Activated naive CD8-positive, alpha-beta T cell treated with anti-CD3 and anti-CD28 coated beads, Interleukin-2, amount 10 ng/mL, durations not matched to agents 7 days and 5 days (primary cell): ENCODE results near the gene ZNF362. TPM values are rescaled to one million over a fixed set of nuclear protein-coding genes. Genes with fewer than 3 reads are reported as not detected.

Source experiments
- ATAC-seq: fragments of 150-1000 bp; cut with Tn5 transposase; one replicate; pipeline ENCODE4 v1.10.0; 2021; ENCODE audit warnings: low read depth, moderate library complexity
- POLR2A ChIA-PET: fragments of 350-600 bp; sonication (Branson Sonifier 250); formaldehyde crosslinking; loops from one replicate; lab custom pipeline; 2021; ENCODE audit warnings: antibody characterized with exemption; lab: Charles Lee
- DNase-seq: peaks from one replicate; pipeline ENCODE4 v3.0.0; 2021
- H3K27ac Mint-ChIP-seq: one replicate; pipeline ENCODE4 v1.8.0; 2022; ENCODE audit warnings: mild to moderate bottlenecking, mixed read lengths
- H3K27me3 Mint-ChIP-seq: one replicate; pipeline ENCODE4 v1.8.0; 2022; ENCODE audit warnings: mild to moderate bottlenecking, moderate library complexity, mixed read lengths
- H3K36me3 Mint-ChIP-seq: one replicate; pipeline ENCODE4 v1.8.0; 2021; ENCODE audit warnings: mild to moderate bottlenecking, mixed read lengths
- H3K4me1 Mint-ChIP-seq: one replicate; pipeline ENCODE4 v1.8.0; 2021; ENCODE audit warnings: mixed read lengths
- H3K4me3 Mint-ChIP-seq: one replicate; pipeline ENCODE4 v1.8.0; 2022; ENCODE audit warnings: mild to moderate bottlenecking, moderate library complexity, mixed read lengths
- H3K9me3 Mint-ChIP-seq: one replicate; pipeline ENCODE4 v1.8.0; 2021; ENCODE audit warnings: mixed read lengths
- total RNA-seq, 2 experiments: library from RNA; stranded (reverse); gene quantifications; one replicate each; pipeline ENCODE4 v1.2.3, GENCODE V29; 2021

Gene ZNF362
- total RNA-seq, 2 experiments from 2014 or later = 18.8 to 23.1 TPM

- ATAC-seq (no peak), DNase-seq (no peak)
- peaks cover 22% of the 10 kb centered on the region for H3K36me3 Mint-ChIP-seq
- no peak overlapping the region for H3K4me3 Mint-ChIP-seq
- peak overlapping the region; percentile 51 for H3K27ac Mint-ChIP-seq
- H3K9me3 Mint-ChIP-seq = no peaks in the 10 kb centered on the region
- H3K4me1 Mint-ChIP-seq = peaks cover 9% of the 10 kb centered on the region
- H3K27me3 Mint-ChIP-seq = no peaks in the 10 kb centered on the region
- POLR2A ChIA-PET = no interaction called here
These were observed 70.5 kb downstream of the ZNF362 start for GRCh38 chr1:33326785-33327184.

DNA sequence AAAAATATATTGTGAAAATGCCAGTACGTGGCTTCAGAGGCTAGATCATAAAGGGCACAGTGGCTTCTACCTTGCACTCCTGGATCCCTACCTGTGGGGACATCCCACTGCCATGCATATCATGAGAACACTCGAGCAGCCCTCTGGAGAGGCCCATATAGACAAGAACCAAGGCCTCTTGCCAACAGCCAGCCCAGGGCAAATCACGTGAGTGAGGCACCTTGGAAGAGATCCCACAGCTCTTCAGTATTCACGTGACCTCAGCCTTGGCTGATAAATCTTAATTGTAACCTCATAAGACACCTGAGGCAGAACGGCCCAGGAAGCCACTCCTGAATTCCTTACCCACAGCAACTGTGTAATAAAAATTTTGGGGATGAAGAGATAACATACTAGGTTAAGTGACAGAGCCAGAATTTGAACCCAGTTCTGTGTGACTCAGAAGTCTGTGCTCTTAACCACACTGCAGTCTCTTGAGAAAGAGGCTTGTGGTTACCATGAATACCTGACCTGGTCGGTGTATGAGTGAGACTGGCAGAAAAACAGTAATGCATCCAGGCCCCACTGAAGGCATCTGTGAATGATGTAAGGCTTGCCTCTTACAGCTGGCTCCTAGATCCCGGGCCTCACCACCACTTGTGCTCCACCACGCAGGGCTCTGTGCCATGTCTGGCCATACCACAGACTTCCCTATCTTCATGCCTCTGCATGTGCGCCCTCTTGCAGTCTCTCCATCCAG, 71.5 kb downstream of the ZNF362 start:
- Mint-ChIP-seq H3K9me3 (no peaks in the 10 kb centered on the region), H3K27ac (no peak overlapping the region), H3K4me3 (no peak overlapping the region), H3K36me3 (peaks cover 22% of the 10 kb centered on the region), H3K4me1 (peaks cover 9% of the 10 kb centered on the region), H3K27me3 (no peaks in the 10 kb centered on the region)
- POLR2A ChIA-PET = no interaction called here
- DNase-seq (no peak), ATAC-seq (no peak)

DNA sequence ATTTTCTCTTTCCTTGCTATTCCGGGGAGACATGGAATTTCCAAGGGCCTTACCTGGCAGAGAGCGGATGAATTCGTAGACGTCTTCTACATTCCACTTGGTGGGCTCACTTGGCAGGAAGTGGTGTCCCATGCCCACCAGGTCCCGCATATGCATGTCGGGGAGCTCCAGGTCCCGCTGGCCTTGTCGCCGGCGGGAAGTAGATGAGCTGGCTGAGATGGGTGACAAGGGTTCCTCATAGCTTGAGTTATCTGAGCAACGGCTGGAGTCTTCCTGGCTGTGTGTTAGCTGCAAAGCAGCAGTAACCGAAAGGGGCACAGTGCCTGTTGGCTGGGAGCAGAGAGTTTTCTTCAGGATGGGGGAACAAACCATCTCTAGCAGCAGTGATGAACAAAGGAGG, 72.5 kb downstream of the ZNF362 start:
- DNase-seq (no peak), ATAC-seq (no peak)
- H3K36me3 Mint-ChIP-seq = peaks cover 21% of the 10 kb centered on the region
- H3K9me3 Mint-ChIP-seq = no peaks in the 10 kb centered on the region
- H3K27me3 Mint-ChIP-seq = no peaks in the 10 kb centered on the region
- peaks cover 9% of the 10 kb centered on the region for H3K4me1 Mint-ChIP-seq
- POLR2A ChIA-PET = no interaction called here
- H3K4me3 Mint-ChIP-seq = no peak overlapping the region
- H3K27ac Mint-ChIP-seq = no peak overlapping the region

GRCh38 chr1:33329600-33330305, 73.5 kb downstream of the ZNF362 start:
- H3K27ac Mint-ChIP-seq = no peak overlapping the region
- no peak overlapping the region for H3K4me3 Mint-ChIP-seq
- POLR2A ChIA-PET = no interaction called here
- no peaks in the 10 kb centered on the region for H3K9me3 Mint-ChIP-seq
- no peak for DNase-seq
- H3K36me3 Mint-ChIP-seq = peaks cover 23% of the 10 kb centered on the region
- ATAC-seq = no peak
- no peaks in the 10 kb centered on the region for H3K27me3 Mint-ChIP-seq
- H3K4me1 Mint-ChIP-seq = peaks cover 11% of the 10 kb centered on the region

DNA sequence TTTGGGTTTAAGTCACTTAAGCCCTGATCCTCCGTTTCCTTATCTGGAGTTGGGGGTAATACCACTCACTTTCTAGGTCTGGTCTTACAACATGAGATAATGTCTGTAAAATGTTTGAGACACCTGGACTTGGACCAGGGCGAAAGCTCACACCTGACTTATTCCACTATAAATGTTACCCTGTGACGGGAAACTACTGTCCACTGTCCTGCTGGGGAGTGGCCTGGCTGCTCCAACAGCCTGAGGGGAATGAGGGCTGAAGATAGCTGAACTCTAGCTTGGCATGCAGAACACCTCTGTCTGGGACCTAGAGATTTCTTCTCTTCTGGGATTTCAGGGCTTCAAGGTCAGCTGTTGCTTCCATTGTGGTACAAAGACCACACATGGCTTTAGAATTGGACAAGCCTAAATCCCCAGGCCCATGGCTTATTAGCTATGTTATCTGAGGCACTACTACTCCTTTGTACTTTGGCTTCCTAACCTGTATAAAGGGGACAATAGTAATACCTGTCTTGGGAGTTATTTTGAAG, 74.1 kb downstream of the ZNF362 start:
- POLR2A ChIA-PET = no interaction called here
- peaks cover 20% of the 10 kb centered on the region for H3K36me3 Mint-ChIP-seq

GRCh38 chr1:33330906-33331305, 74.6 kb downstream of the ZNF362 start:
- no peak overlapping the region for H3K4me3 Mint-ChIP-seq
- H3K4me1 Mint-ChIP-seq = peaks cover 19% of the 10 kb centered on the region
- no peaks in the 10 kb centered on the region for H3K27me3 Mint-ChIP-seq
- H3K27ac Mint-ChIP-seq = no peak overlapping the region
- DNase-seq (no peak), ATAC-seq (no peak)
- no peaks in the 10 kb centered on the region for H3K9me3 Mint-ChIP-seq
- peaks cover 18% of the 10 kb centered on the region for H3K36me3 Mint-ChIP-seq
- POLR2A ChIA-PET = no interaction called here

More for the DNA sequence above, 74.1 kb downstream of the ZNF362 start:
- Mint-ChIP-seq H3K27ac (no peak overlapping the region), H3K9me3 (no peaks in the 10 kb centered on the region), H3K27me3 (no peaks in the 10 kb centered on the region), H3K4me3 (no peak overlapping the region), H3K4me1 (peaks cover 17% of the 10 kb centered on the region)
- DNase-seq = no peak
- ATAC-seq = no peak

DNA sequence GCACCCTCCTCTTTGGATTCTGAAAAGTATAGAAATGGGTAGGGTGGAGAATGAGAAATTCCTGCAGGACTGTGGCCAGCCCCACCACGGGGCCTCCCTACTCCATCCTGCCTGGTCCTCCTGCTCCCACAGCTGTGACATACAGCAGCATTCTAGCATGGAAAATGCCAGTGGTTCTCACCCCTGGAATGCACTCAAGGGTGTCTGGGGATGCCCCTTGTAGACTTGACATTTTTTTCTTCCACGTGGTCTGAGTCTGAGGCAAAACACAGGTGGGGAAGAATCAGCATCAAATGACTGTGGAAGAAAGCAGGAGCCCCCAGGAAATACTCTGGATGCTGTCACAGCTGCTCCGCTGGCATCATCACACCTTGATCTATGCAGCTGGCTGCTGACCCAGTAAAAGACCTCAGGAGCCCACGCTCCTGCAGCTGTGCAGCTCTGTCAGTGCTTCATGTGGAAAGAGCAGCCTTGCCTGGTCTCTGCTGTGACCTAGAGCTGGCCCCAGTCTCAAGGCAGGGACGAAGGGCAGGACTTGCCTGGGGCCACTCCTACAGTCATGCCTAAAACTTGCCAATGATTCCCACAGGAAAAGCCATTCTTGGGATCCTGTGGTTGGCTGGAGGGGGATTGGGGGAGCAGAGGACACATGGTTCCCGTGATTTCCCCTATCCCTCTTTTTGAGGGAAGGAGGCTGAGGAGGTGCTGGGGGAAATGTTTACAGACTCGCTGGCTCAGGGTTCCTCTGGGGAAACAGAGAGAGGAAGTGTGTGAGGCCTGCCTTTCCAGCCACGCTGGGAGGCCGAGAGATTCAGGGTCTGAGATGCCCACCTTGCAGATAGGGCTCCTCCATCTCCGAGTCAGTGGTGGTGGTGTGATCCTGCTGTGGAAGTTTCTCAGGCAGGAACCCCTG, 75.4 kb downstream of the ZNF362 start:
- no peaks in the 10 kb centered on the region for H3K9me3 Mint-ChIP-seq
- H3K4me1 Mint-ChIP-seq = peaks cover 19% of the 10 kb centered on the region
- no peak for ATAC-seq
- POLR2A ChIA-PET = no interaction called here
- no peak overlapping the region for H3K4me3 Mint-ChIP-seq
- H3K27ac Mint-ChIP-seq = peak overlapping the region; percentile 12
- no peak for DNase-seq
- peaks cover 16% of the 10 kb centered on the region for H3K36me3 Mint-ChIP-seq
- H3K27me3 Mint-ChIP-seq = no peaks in the 10 kb centered on the region

- Mint-ChIP-seq H3K27me3 (no peaks in the 10 kb centered on the region), H3K9me3 (no peaks in the 10 kb centered on the region), H3K36me3 (peaks cover 16% of the 10 kb centered on the region), H3K4me1 (peaks cover 18% of the 10 kb centered on the region), H3K4me3 (no peak overlapping the region), H3K27ac (no peak overlapping the region)
- no peak for ATAC-seq
- POLR2A ChIA-PET = no interaction called here
- DNase-seq = no peak
These were observed 76.1 kb downstream of the ZNF362 start for GRCh38 chr1:33332357-33332789.

DNA sequence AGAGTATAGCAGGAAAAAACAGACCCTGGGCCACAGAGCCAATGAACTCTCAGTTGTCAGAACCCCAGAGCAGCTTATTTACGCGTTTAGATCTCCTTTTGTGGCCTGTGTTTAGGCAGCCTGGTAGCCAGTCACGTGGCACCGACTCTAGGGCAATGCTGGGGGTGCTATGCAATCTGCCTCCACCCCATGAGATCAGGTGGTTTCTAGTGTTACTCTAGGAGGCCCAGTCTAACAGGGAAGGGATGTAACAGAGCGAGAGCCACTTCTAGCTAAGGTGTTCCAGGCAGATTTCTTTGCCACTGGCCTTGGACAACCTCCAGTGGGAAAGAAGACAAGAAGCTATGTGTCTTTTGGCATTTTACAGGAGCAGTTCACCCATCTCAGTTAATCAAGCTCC, 76.6 kb downstream of the ZNF362 start:
- no peak for DNase-seq
- H3K4me1 Mint-ChIP-seq = peaks cover 18% of the 10 kb centered on the region
- no peaks in the 10 kb centered on the region for H3K27me3 Mint-ChIP-seq
- peaks cover 16% of the 10 kb centered on the region for H3K36me3 Mint-ChIP-seq
- no peak overlapping the region for H3K4me3 Mint-ChIP-seq
- H3K27ac Mint-ChIP-seq = no peak overlapping the region
- no peaks in the 10 kb centered on the region for H3K9me3 Mint-ChIP-seq
- POLR2A ChIA-PET = no interaction called here
- no peak for ATAC-seq

DNA sequence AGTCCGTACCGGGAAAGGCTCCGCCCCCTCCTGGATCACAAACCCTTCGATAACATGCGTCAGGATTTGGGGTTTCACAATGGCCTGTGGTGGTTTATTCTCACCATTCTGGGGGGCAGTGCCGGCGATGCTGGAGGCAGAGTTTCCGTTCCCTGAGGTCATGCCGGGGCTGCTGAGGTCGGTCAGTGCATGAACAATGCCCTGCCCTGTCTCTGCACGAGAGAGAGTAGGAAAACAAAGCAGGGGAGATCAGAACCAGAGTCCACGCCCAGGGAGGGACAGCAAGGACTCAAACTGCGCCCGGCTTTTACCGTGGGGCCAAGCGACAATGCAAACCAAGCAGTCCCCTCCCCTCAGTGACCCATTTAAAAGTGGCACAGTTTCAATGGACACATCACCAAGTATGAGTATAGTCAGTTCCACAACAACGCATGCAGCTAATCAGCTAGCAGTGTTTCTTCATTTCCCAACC, 77.8 kb downstream of the ZNF362 start:
- Mint-ChIP-seq H3K9me3 (no peaks in the 10 kb centered on the region), H3K4me1 (peaks cover 15% of the 10 kb centered on the region), H3K27me3 (no peaks in the 10 kb centered on the region), H3K27ac (no peak overlapping the region), H3K4me3 (no peak overlapping the region), H3K36me3 (peaks cover 7% of the 10 kb centered on the region)
- DNase-seq (no peak), ATAC-seq (no peak)
- POLR2A ChIA-PET = no interaction called here

GRCh38 chr1:33335020-33335419, 78.7 kb downstream of the ZNF362 start:
- Mint-ChIP-seq H3K36me3 (peaks cover 4% of the 10 kb centered on the region), H3K4me3 (no peak overlapping the region), H3K4me1 (peaks cover 15% of the 10 kb centered on the region), H3K9me3 (no peaks in the 10 kb centered on the region), H3K27ac (peak overlapping the region; percentile 62), H3K27me3 (no peaks in the 10 kb centered on the region)
- POLR2A ChIA-PET = interaction anchor here (1.0 kb wide), 1 partner anchor 14 kb away, joined by 3 read pairs; no protein-coding TSS in a partner anchor
- ATAC-seq = peak; percentile 39
- no peak for DNase-seq

DNA sequence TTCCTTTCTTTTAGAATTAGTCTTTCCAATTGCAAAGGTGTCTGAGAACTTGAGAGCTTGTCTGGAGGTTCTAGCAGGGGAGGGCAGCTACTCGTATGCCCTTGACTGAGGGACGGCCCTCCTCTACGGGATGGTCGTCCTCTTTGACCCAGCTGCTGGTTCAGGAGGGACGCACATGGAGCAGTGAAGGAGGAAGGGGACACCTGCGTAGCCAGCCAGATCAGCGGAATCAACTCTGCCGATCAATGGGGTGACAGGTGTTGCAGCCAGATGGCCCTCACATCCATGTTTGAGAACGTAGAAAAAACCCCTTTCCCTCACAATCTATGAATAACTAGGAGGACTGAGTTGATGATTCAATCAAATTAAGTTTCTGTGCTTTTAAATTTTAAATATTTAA, 80.3 kb downstream of the ZNF362 start:
- Mint-ChIP-seq H3K9me3 (no peaks in the 10 kb centered on the region), H3K4me1 (peaks cover 24% of the 10 kb centered on the region), H3K27me3 (no peaks in the 10 kb centered on the region), H3K36me3 (peaks cover 8% of the 10 kb centered on the region), H3K4me3 (no peak overlapping the region), H3K27ac (no peak overlapping the region)
- no peak for ATAC-seq
- DNase-seq = no peak
- POLR2A ChIA-PET = no interaction called here

DNA sequence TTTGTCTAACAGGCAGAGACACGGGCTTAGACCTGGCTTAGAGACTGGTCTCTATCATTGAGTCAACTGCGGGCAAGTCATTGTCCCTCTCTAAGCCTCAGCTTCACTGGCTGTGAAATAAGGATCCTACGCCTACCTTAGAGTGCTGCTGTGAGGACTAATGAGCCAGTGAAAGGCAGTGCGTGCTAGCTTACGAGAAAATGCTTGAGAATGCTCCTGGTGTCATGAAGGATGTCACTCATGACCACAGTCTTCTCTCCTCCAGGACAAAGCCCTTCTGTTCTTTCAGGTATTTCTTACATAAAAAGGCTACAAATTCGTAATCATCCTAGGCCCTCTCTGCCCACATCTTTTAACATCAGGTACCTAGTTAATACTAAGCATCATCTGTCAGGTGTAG, 81.1 kb downstream of the ZNF362 start:
- H3K27me3 Mint-ChIP-seq = no peaks in the 10 kb centered on the region
- H3K27ac Mint-ChIP-seq = no peak overlapping the region
- ATAC-seq (no peak), DNase-seq (no peak)
- peaks cover 8% of the 10 kb centered on the region for H3K36me3 Mint-ChIP-seq
- H3K4me1 Mint-ChIP-seq = peaks cover 24% of the 10 kb centered on the region
- no peak overlapping the region for H3K4me3 Mint-ChIP-seq
- no peaks in the 10 kb centered on the region for H3K9me3 Mint-ChIP-seq
- POLR2A ChIA-PET = no interaction called here
